ENCODE results near the gene SLC44A3.

The SLC44A3 gene

GRCh38 chr1:94866164-94866807 lies 46.1 kb downstream of the SLC44A3 start:
- FAIRE-seq, result no peak
- no peak for DNase-seq (ENCODE audit: insufficient read length, low spot score)

GRCh38 chr1:94871031-94871430 lies 50.9 kb downstream of the SLC44A3 start:
- DNase-seq (ENCODE audit: insufficient read length, low spot score) (no peak), FAIRE-seq (no peak)

- DNase-seq (ENCODE audit: insufficient read length, low spot score), result no peak
- FAIRE-seq, result no peak
Measured at GRCh38 chr1:94872771-94873495, 52.8 kb downstream of the SLC44A3 start.

- DNase-seq (ENCODE audit: insufficient read length, low spot score) (no peak), FAIRE-seq (no peak)
Measured at GRCh38 chr1:94873520-94874351, 53.6 kb downstream of the SLC44A3 start.

GRCh38 chr1:94874423-94874822 lies 54.3 kb downstream of the SLC44A3 start:
- FAIRE-seq, result no peak

GRCh38 chr1:94875794-94876193 lies 55.6 kb downstream of the SLC44A3 start:
- FAIRE-seq, result no peak

More at GRCh38 chr1:94874423-94874822, 54.3 kb downstream of the SLC44A3 start:
- DNase-seq (ENCODE audit: insufficient read length, low spot score), result no peak

GRCh38 chr1:94876362-94876761 lies 56.2 kb downstream of the SLC44A3 start:
- no peak for FAIRE-seq
- no peak for DNase-seq (ENCODE audit: insufficient read length, low spot score)

More at GRCh38 chr1:94875794-94876193, 55.6 kb downstream of the SLC44A3 start:
- no peak for DNase-seq (ENCODE audit: insufficient read length, low spot score)

GRCh38 chr1:94878329-94878728 lies 58.2 kb downstream of the SLC44A3 start:
- FAIRE-seq, result no peak
- no peak for DNase-seq (ENCODE audit: insufficient read length, low spot score)

GRCh38 chr1:94883691-94884090 lies 63.5 kb downstream of the SLC44A3 start:
- FAIRE-seq, result no peak
- no peak for DNase-seq (ENCODE audit: insufficient read length, low spot score)

GRCh38 chr1:94884106-94884505 lies 63.9 kb downstream of the SLC44A3 start:
- no peak for FAIRE-seq
- DNase-seq (ENCODE audit: insufficient read length, low spot score), result no peak

GRCh38 chr1:94884507-94884906 lies 64.3 kb downstream of the SLC44A3 start:
- FAIRE-seq, result no peak
- DNase-seq (ENCODE audit: insufficient read length, low spot score), result no peak

GRCh38 chr1:94886361-94886760 lies 66.2 kb downstream of the SLC44A3 start:
- DNase-seq (ENCODE audit: insufficient read length, low spot score) (no peak), FAIRE-seq (no peak)

- no peak for FAIRE-seq
- DNase-seq (ENCODE audit: insufficient read length, low spot score), result no peak
Measured at GRCh38 chr1:94887106-94887505, 66.9 kb downstream of the SLC44A3 start.

- DNase-seq (ENCODE audit: insufficient read length, low spot score) (no peak), FAIRE-seq (no peak)
Measured at GRCh38 chr1:94887603-94888171, 67.5 kb downstream of the SLC44A3 start.

GRCh38 chr1:94888201-94888600 lies 68.0 kb downstream of the SLC44A3 start:
- no peak for FAIRE-seq

GRCh38 chr1:94892604-94893254 lies 72.6 kb downstream of the SLC44A3 start:
- FAIRE-seq (no peak), DNase-seq (ENCODE audit: insufficient read length, low spot score) (no peak)

More at GRCh38 chr1:94888201-94888600, 68.0 kb downstream of the SLC44A3 start:
- DNase-seq (ENCODE audit: insufficient read length, low spot score), result no peak

GRCh38 chr1:94894630-94895029 lies 74.5 kb downstream of the SLC44A3 start:
- no peak for FAIRE-seq
- no peak for DNase-seq (ENCODE audit: insufficient read length, low spot score)

GRCh38 chr1:94895518-94895917 lies 75.4 kb downstream of the SLC44A3 start:
- no peak for DNase-seq (ENCODE audit: insufficient read length, low spot score)
- no peak for FAIRE-seq

- FAIRE-seq, result no peak
- no peak for DNase-seq (ENCODE audit: insufficient read length, low spot score)
Measured at GRCh38 chr1:94898491-94899385, 78.6 kb downstream of the SLC44A3 start.

- FAIRE-seq (no peak), DNase-seq (ENCODE audit: insufficient read length, low spot score) (no peak)
Measured at GRCh38 chr1:94899756-94900155, 79.6 kb downstream of the SLC44A3 start.

All from GM19239 (cell line).